Mucosa of gallbladder (tissue), 1 donor: ENCODE results near the gene APOBEC3F. TPM values are rescaled to one million over a fixed set of nuclear protein-coding genes. Genes with fewer than 3 reads are reported as not detected.

Source experiments
- DNase-seq: peaks from one replicate; pipeline ENCODE4 v3.0.0-alpha.2; 2020; ENCODE audit warnings: low spot score
- total RNA-seq: library from RNA; stranded (reverse); gene quantifications from one replicate; pipeline ENCODE4 v1.2.1, GENCODE V29; 2021
- donor health status: DM: no; HTN: no; CAD: no.

The APOBEC3F gene
- total RNA-seq, 1 donor from 2014 or later = 14.4 TPM

DNA sequence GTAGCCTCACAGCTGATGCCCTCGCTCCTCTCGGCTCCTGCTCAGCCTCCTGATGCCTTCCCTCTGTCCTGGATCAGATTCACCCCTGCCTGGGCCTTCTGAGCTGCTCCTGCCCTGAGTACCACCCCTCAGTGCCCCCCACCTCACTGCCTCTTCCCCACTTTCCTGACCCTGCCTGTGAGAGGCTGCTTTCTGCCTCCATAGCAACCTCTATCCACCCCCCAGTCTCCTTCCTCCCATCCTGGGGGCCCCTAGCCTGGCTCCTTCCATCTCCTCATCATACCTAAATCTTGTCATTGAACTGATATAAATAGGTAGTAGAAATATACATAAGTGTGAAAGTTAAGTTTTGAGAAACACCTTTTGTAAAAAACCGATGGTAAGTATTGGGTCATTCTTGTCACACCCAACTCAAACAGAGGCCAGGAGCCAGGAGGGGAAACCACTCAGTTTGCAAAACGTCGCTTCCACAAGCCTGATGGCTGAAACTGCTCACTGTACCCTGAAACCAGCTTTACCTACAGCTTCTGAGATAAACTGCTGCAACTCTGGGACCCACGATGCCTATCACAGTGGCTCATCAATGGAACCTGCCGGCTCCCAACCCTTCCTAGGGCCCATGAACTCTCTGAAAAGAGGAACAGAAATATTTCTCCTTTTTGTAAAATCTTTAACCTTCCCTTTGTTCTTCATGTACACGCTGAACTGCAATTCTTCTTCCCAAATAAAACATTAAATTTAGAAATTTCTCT is 51.6 kb downstream of the APOBEC3F start:
- DNase-seq = no peak

DNA sequence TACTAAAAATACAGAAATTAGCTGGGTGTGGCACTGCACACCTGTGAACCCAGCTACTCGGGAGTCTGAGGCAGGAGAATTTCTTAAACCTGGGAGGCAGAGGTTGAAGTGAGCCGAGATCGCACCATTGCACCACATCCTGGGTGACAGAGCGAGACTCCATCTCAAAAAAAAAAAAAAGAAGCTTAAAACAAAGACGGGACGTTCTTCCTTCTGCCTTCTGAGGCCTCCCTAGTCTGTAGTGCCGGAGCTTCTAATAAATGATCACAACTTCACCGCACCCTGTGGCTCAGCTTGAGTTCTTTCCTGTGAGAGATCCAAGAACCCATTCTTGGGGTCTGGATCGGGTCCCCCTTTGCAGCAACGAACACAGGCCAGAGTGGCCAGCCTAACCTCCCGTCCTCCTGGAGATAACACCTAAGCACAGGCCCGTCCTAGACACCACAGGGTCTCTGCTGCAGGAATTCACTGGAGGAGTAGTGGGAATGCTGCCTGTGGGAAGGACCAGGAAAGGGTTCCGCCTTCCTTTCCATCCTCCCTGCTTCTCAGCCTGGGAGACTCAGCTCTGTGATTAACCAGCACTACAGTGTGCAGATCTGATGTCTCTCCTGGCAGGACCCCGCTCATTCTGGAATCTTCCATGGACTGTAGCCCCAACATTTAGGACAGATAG is 54.2 kb downstream of the APOBEC3F start:
- no peak for DNase-seq

DNA sequence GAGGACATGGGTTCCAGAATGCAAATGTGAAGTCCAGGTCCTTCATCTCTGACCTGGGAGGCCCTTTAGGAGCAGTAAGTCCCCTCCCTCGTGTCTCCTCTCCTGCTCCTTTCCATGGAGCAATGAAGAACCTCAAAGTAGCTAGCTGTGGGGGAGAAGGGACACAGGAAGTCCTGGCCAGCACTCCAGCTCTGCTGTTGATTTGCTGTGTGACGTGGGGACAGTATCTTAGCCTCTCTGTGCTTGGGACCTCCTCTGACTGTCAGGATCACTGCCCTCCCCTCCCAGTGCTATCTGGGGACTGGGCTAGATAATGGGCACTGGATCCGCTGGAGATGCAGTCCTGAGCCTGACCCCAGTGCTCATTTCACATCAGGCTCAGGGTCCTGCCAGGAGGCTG is 55.3 kb downstream of the APOBEC3F start:
- no peak for DNase-seq

DNA sequence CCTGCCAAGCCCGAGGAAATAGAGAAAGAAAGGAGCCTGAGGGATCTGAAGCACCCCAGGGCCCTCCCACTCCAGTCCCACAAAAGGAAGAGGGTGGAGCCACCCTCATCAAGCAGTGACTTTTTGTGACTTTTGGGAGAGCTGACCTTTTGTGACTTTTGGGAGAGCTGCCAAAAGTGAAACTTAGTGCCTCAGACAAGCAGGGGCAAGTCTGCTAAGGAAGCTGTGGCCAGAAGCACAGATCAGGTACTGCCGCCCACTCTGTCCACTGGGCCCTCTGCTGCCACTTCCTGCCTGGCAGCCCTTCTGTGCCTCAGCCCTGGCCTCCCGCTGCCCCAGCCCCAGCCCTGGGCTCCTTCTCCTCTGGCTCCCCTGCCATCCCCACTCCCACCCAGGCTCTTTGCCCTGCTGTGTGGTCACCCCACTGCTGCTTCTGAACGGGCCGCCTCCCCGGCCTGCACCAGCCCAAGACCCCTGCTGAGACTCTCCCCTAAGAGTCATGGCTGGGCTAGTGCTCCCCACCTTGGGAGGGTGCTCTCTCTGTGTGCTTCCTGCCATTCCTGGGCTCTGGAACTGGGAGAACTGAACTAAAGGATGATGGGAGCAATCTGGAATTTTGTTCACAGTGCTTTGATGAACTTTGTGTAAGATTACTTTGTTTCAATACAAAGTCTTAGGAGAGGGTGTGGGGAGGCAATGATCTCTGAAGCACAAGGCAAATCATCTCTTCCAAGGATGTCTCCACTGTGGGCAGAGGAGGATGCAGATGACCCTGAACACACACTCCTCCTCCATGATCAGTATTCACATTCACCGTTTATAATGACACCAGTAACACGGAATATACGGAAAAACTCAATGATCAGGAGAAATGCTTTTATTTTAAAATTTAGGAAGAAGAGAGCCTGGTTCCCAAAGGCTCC is 56.7 kb downstream of the APOBEC3F start, which contains the start of gene APOBEC3H:
TSS of gene APOBEC3H (plus strand) at position 147 of the 923 bp plus-strand sequence. CDS start 3,035 bp downstream, outside the sequence.
- DNase-seq = peak; percentile 16

DNA sequence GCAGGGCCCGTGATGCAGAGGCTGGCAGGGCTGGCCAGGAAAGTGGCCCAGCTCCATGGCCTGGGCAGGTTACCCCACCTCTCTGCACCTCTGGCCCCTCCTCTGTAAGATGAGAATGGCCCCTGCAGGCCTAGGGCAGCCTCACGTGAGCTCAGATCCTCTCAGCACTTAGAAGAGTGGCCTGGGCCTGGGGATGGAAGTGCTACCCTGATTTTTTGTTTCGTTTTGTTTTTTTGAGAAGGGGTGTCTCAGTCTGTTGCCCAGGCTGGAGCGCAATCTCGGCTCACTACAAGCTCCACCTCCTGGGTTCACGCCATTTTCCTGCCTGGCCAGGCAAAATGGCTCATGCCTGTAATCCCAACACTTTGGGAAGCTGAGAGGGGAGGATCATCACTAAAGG is 57.4 kb downstream of the APOBEC3F start:
- DNase-seq = no peak

DNA sequence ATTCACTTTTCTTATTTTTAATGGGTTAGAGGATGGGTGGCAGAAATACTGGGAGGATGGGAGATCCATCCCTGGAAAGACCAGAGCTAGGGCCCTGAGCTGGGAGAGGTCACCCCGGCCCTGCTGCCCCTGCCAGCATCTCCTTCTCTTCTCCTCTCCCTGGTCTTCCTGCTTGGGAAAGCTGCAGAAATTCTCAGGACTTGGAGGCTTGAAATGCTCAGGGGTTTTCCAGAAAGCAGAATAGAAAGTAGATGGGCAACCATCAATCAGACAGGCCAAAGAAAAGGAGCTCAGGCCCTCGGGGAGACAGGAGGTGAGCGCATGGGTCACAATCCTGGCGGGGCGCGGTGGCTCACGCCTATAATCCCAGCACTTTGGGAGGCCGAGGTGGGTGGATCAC is 57.9 kb downstream of the APOBEC3F start:
- DNase-seq = no peak

DNA sequence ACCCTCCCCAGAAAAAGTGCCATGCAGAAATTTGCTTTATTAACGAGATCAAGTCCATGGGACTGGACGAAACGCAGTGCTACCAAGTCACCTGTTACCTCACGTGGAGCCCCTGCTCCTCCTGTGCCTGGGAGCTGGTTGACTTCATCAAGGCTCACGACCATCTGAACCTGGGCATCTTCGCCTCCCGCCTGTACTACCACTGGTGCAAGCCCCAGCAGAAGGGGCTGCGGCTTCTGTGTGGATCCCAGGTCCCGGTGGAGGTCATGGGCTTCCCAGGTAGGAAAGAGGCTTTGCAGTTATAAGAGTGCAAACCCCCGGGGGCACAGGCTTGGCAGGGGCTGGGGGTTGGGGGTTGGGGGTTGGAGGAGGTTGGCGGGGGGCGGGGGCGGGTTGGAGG is 60.6 kb downstream of the APOBEC3F start:
- DNase-seq = no peak

DNA sequence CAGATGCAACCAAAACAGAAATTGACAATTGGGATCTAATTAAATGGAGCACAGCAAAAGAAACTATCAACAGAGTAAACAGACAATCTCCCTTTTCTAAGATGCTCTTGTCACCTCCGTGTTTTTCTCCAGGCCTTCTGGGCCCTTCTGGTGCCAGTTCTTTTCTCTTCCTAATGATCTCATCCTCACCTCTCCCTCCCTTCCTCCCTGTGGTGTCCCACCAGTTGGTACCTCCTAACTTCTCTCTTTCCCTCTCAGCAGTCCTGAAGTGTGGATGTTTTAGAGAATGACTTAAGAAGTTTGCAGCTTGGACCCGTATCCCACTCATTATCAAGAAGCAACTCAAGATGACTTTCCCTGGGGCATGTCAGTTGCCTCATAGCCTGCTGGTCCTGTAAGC is 62.8 kb downstream of the APOBEC3F start:
- DNase-seq = no peak

Other genes with a start within 250 kb of the APOBEC3F start
- gene DNAL4, start 246.7 kb upstream of the APOBEC3F start, total RNA-seq = 30.0 TPM
- 15.0 TPM for gene NPTXR, start 196.8 kb upstream of the APOBEC3F start, total RNA-seq
- gene CBX6, start 168.6 kb upstream of the APOBEC3F start, total RNA-seq = 97.5 TPM
- gene APOBEC3A, start 83.3 kb upstream of the APOBEC3F start, total RNA-seq = not detected
- gene APOBEC3B, start 58.5 kb upstream of the APOBEC3F start, total RNA-seq = 1.8 TPM
- gene APOBEC3C, start 26.6 kb upstream of the APOBEC3F start, total RNA-seq = 28.6 TPM
- 8.4 TPM for gene APOBEC3D, start 19.7 kb upstream of the APOBEC3F start, total RNA-seq
- 7.7 TPM for gene APOBEC3G, start 36.4 kb downstream of the APOBEC3F start, total RNA-seq
- 1.4 TPM for gene APOBEC3H, start 56.4 kb downstream of the APOBEC3F start, total RNA-seq
- gene CBX7, start 111.8 kb downstream of the APOBEC3F start, total RNA-seq = 76.5 TPM
- gene PDGFB, start 204.1 kb downstream of the APOBEC3F start, total RNA-seq = 14.6 TPM